Measurements from ENCODE around the gene PHTF2. TPM values are rescaled to one million over a fixed set of nuclear protein-coding genes. Genes with fewer than 3 reads are reported as not detected.
"Not testable (repeated sequence)": the region's sequence is repeated elsewhere in the genome, so short reads cannot be mapped to it uniquely, and the experiment has no call there.

The PHTF2 gene
- total and polyA plus RNA-seq, 7 donors: 16.7 to 101 (median 51.7) TPM

DNA sequence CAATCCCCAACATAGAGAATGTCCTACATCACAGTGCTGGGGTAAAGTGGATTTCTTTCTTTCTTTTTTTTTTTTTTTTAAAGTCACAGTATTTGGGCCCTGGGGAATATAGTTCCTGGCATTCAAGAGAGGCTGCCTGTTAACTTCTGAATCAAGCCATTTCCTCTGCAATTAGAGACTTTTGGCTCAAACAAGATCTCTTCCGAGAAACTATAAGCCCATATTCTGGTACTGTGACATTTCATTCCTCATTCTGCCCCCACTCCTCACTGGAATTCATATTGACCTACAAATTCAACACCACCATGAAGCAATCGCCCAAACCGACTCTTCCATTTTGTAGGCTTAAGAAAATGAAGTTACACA, 187.4 kb downstream of the PHTF2 start:
- Histone ChIP-seq H3K36me3 (ENCODE audit: insufficient read depth in 1 of 2, low read depth in 1 of 2) (no peaks in the 10 kb centered on the region), H3K4me1 (no peaks in the 10 kb centered on the region), H3K4me3 (no peak overlapping the region), H3K9me3 (no peaks in the 10 kb centered on the region), H3K27ac (no peak overlapping the region), H3K27me3 (ENCODE audit: insufficient read depth in 3 of 3, low read length in 2 of 3) (no peaks in the 10 kb centered on the region)
- no peak for DNase-seq
- intact Hi-C loops (cut with DNase I): no loop called here
- ATAC-seq: no peak
- TF ChIP-seq, protein P1, sequence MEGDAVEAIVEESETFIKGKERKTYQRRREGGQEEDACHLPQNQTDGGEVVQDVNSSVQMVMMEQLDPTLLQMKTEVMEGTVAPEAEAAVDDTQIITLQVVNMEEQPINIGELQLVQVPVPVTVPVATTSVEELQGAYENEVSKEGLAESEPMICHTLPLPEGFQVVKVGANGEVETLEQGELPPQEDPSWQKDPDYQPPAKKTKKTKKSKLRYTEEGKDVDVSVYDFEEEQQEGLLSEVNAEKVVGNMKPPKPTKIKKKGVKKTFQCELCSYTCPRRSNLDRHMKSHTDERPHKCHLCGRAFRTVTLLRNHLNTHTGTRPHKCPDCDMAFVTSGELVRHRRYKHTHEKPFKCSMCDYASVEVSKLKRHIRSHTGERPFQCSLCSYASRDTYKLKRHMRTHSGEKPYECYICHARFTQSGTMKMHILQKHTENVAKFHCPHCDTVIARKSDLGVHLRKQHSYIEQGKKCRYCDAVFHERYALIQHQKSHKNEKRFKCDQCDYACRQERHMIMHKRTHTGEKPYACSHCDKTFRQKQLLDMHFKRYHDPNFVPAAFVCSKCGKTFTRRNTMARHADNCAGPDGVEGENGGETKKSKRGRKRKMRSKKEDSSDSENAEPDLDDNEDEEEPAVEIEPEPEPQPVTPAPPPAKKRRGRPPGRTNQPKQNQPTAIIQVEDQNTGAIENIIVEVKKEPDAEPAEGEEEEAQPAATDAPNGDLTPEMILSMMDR (IDR thresholded peaks at IDR 0.05): no peak
- 36 to 41% (median 40%) methylated on average over 3 of the region's 3 CpGs for whole genome bisulfite sequencing, 3 donors

GRCh38 chr7:77989981-77990566, 191.5 kb downstream of the PHTF2 start:
- H3K27ac ChIP-seq: no peak overlapping the region
- no peaks in the 10 kb centered on the region for H3K9me3 ChIP-seq
- H3K4me3 ChIP-seq: no peak overlapping the region
- H3K27me3 ChIP-seq (ENCODE audit: insufficient read depth in 3 of 3, low read length in 2 of 3): no peaks in the 10 kb centered on the region
- no peaks in the 10 kb centered on the region for H3K4me1 ChIP-seq
- ATAC-seq (no peak), DNase-seq (no peak)
- intact Hi-C loops (cut with DNase I): no loop called here
- no peaks in the 10 kb centered on the region for H3K36me3 ChIP-seq (ENCODE audit: insufficient read depth in 1 of 2, low read depth in 1 of 2)
- WGBS, 3 donors: 84 to 86% (median 85%) methylated on average over 6 of the region's 6 CpGs
- TF ChIP-seq, protein P1 (IDR thresholded peaks at IDR 0.05): no peak

DNA sequence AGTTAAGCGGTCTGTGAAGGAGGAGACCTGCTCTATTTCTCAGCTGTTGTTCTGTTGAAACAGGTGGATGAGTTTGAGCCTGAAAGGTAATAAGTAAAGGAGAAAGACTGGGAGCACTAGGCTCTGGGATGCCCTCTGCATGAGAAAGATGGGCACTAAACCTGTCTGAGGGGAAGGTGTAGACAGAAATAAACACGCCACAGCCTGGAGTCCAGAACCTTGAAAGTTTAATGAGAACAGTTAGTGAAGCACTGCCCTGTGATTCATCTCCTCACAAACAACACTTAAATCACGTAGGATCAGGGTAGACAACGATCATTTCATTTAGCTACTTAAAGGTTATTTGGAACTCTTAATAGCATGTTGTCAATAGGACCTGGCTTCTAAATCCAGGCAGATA, 193.1 kb downstream of the PHTF2 start:
- no peaks in the 10 kb centered on the region for H3K4me1 ChIP-seq
- no peaks in the 10 kb centered on the region for H3K27me3 ChIP-seq (ENCODE audit: insufficient read depth in 3 of 3, low read length in 2 of 3)
- WGBS, 3 donors: 89 to 92% (median 92%) methylated on average over 4 of the region's 4 CpGs
- H3K4me3 ChIP-seq: no peak overlapping the region
- no peak for DNase-seq
- TF ChIP-seq, protein P1 (IDR thresholded peaks at IDR 0.05): no peak
- intact Hi-C loops (cut with DNase I): no loop called here
- H3K36me3 ChIP-seq (ENCODE audit: insufficient read depth in 1 of 2, low read depth in 1 of 2): no peaks in the 10 kb centered on the region
- no peak for ATAC-seq
- no peak overlapping the region for H3K27ac ChIP-seq
- H3K9me3 ChIP-seq: no peaks in the 10 kb centered on the region

DNA sequence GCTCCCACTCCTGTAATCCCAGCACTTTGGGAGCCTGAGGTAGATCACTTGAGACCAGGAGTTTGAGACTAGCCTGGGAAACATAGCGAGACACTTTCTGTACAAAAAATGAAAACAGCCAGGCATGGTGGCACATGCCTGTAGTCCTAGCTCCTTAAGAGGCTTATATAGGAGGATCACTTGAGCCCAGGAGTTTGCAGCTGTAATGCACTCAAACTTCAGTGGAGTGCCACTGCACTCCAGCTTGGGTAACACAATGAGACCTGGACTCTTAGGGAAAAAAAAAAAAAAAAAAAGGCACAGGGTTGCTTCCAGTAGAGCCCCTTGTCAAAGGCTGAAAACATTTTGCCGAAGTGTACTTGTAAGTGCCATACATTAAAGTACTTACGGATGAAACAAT, 195.3 kb downstream of the PHTF2 start:
- no peak overlapping the region for H3K4me3 ChIP-seq
- no peaks in the 10 kb centered on the region for H3K27me3 ChIP-seq (ENCODE audit: insufficient read depth in 3 of 3, low read length in 2 of 3)
- no peaks in the 10 kb centered on the region for H3K9me3 ChIP-seq
- intact Hi-C loops (cut with DNase I): no loop called here
- ATAC-seq (no peak), DNase-seq (no peak)
- H3K27ac ChIP-seq: no peak overlapping the region
- TF ChIP-seq, protein P1 (IDR thresholded peaks at IDR 0.05): no peak
- no peaks in the 10 kb centered on the region for H3K4me1 ChIP-seq
- 83 to 90% (median 85%) methylated on average over 3 of the region's 3 CpGs for WGBS, 3 donors
- H3K36me3 ChIP-seq (ENCODE audit: insufficient read depth in 1 of 2, low read depth in 1 of 2): no peaks in the 10 kb centered on the region

DNA sequence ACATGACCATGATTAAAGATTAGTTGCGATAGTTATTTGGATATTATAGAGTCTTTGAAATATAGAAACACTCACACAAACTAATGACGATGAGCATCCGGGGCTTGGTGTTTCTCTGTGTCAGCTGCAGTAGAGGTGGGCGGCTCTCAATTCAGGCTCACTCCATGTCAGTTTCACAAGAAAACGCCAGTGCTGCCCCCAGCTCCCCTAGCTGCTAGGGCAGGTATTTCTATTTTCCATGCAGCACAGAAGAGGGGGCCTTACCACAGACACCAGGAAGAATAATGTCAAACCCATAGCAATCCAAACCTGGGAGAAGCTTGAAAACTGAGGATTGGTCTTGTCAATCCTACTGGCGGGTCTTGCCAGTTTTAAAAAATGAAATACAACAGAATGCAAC, 197.1 kb downstream of the PHTF2 start:
- Histone ChIP-seq H3K4me3 (no peak overlapping the region), H3K36me3 (ENCODE audit: insufficient read depth in 1 of 2, low read depth in 1 of 2) (no peaks in the 10 kb centered on the region), H3K9me3 (no peaks in the 10 kb centered on the region), H3K27ac (no peak overlapping the region), H3K4me1 (no peaks in the 10 kb centered on the region), H3K27me3 (ENCODE audit: insufficient read depth in 3 of 3, low read length in 2 of 3) (no peaks in the 10 kb centered on the region)
- WGBS, 3 donors: 57 to 63% (median 58%) methylated on average over 6 of the region's 6 CpGs
- TF ChIP-seq, protein P1 (IDR thresholded peaks at IDR 0.05): no peak
- DNase-seq: no peak
- ATAC-seq: no peak
- intact Hi-C loops (cut with DNase I): no loop called here

- H3K9me3 ChIP-seq; H3K4me1 ChIP-seq; ATAC-seq; H3K27me3 ChIP-seq (ENCODE audit: insufficient read depth in 3 of 3, low read length in 2 of 3); H3K36me3 ChIP-seq (ENCODE audit: insufficient read depth in 1 of 2, low read depth in 1 of 2); intact Hi-C loops (cut with DNase I); H3K27ac ChIP-seq; DNase-seq; H3K4me3 ChIP-seq: not testable (repeated sequence)
- 73 to 91% (median 87%) methylated on average over 3 of the region's 3 CpGs for WGBS, 3 donors
These were observed 200.6 kb downstream of the PHTF2 start for GRCh38 chr7:77999168-77999567.

Measured in psoas muscle (tissue), 8 donors.